Right lobe of liver (tissue), 4 donors: ENCODE measurements around the gene PPP1R18.

ENCODE experiments used
- POLR2A ChIP-seq: fragments of 450-650 bp; IDR thresholded peaks from one replicate; pipeline ENCODE4 v1.6.1; 2017; ENCODE audit warnings: antibody characterized with exemption, mild to moderate bottlenecking
- TF ChIP-seq, protein P1 (sequence below), 4 donors: fragments of 200-600 bp in 3 of 4; fragments of 450-650 bp in 1 of 4; IDR thresholded peaks; one replicate each; pipeline versions ENCODE4 v1.5.1 to v1.8.0; 2016 to 2022; ENCODE audit warnings: antibody characterized with exemption in 4 of 4, mild to moderate bottlenecking in 2 of 4
- donor health status: DM: no; HTN: no; CAD: no.
- donor health status: DM: no; HTN: no; CAD: no.
- donor health status: DM: no; HTN: yes; CAD: no.

- TF ChIP-seq, protein P1, sequence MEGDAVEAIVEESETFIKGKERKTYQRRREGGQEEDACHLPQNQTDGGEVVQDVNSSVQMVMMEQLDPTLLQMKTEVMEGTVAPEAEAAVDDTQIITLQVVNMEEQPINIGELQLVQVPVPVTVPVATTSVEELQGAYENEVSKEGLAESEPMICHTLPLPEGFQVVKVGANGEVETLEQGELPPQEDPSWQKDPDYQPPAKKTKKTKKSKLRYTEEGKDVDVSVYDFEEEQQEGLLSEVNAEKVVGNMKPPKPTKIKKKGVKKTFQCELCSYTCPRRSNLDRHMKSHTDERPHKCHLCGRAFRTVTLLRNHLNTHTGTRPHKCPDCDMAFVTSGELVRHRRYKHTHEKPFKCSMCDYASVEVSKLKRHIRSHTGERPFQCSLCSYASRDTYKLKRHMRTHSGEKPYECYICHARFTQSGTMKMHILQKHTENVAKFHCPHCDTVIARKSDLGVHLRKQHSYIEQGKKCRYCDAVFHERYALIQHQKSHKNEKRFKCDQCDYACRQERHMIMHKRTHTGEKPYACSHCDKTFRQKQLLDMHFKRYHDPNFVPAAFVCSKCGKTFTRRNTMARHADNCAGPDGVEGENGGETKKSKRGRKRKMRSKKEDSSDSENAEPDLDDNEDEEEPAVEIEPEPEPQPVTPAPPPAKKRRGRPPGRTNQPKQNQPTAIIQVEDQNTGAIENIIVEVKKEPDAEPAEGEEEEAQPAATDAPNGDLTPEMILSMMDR (IDR thresholded peaks at IDR 0.05): no peak
- TF ChIP-seq POLR2A: no peak
Observed at GRCh38 chr6:30651143-30651542, 35.3 kb downstream of the PPP1R18 start.
